ENCODE data around the gene CPLANE2.
"Not testable (repeated sequence)": the region's sequence is repeated elsewhere in the genome, so short reads cannot be mapped to it uniquely, and the experiment has no call there.

CPLANE2 gene

GRCh38 chr1:16231331-16232315, 5.4 kb downstream of the CPLANE2 start:
- in situ Hi-C loops (cut with MboI; ENCODE audit: low sequenced_read_pairs): no loop called here

- in situ Hi-C loops (cut with MboI; ENCODE audit: low sequenced_read_pairs): no loop called here
These were observed 6.2 kb downstream of the CPLANE2 start for GRCh38 chr1:16230744-16231143.

- in situ Hi-C loops (cut with MboI; ENCODE audit: low sequenced_read_pairs): no loop called here
These were observed 6.8 kb downstream of the CPLANE2 start for GRCh38 chr1:16229976-16230740.

DNA sequence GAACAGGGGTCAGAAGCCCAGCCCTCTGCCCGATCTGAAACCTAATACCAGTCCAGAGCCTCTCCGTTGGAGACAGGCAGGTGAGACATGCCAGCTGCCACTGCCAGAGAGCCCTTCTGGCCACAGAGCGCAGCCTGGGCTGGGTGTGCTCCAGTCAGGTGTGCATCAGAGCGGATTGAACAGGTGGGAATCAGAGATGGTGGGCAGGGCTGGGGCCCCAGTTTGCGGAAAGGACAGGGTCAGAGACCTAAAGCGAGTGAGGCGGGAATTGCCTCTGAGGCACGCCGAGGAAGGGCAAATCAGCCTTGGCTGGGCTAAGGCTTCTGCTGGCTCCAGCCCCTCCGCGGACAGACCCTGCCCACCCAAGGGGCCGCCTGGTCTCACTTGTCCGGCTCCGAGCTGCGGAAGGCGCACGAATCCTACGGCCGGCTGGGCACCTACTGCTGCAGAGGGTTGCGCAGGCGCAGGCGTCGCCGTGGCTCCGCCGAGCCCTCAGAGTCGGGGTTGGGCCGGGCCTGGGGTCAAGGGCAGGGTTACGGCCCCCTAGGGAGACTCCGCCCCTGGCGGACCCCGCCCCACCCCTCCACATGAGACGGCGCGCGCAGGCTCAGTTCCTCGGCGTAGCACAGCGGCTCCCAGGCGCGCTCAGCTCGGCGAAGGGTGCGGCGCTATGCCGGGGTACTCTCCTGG, 10.3 kb downstream of the CPLANE2 start:
- in situ Hi-C loops (cut with MboI; ENCODE audit: low sequenced_read_pairs): no loop called here

- in situ Hi-C loops (cut with MboI; ENCODE audit: low sequenced_read_pairs): no loop called here
These were observed 10.9 kb downstream of the CPLANE2 start for GRCh38 chr1:16226129-16226489.

- in situ Hi-C loops (cut with MboI; ENCODE audit: low sequenced_read_pairs): no loop called here
These were observed 12.5 kb downstream of the CPLANE2 start for GRCh38 chr1:16224472-16224871.

DNA sequence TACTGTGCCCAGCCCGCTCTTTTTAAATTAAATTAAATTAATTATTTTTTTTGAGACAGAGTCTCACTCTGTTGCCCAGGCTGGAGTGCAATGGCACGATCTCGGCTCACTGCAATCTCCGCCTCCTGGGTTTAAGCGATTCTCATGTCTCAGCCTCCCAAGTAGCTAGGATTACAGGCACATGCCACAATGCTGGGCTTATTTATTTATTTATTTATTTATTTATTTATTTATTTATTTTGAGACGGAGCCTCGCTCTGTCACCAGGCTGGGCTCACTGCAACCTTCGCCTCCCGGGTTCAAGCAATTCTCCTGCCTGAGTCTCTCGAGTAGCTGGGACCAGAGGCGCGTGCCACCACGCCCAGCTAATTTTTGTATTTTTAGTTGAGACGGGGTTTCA, 14.3 kb downstream of the CPLANE2 start:
- in situ Hi-C loops (cut with MboI; ENCODE audit: low sequenced_read_pairs): not testable (repeated sequence)

DNA sequence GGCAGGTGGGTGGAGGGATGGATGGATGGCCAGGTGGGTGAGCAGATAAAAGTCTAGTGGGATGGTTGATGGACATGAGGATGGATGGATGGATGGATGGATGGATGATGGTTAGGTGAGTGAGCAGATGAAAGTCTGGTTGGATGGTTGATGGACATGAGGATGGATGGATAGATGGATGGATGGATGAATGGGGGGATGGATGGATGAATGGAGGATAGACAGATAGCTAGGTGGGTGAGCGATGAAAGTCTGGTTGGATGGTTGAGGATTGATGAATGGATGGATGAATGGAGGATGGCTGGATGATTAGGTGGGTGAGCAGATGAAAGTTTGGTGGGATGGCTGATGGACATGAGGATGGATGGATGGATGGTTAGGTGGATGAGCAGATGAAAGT, 15.5 kb downstream of the CPLANE2 start:
- in situ Hi-C loops (cut with MboI; ENCODE audit: low sequenced_read_pairs): no loop called here

GRCh38 chr1:16219968-16220500, 16.9 kb downstream of the CPLANE2 start:
- in situ Hi-C loops (cut with MboI; ENCODE audit: low sequenced_read_pairs): no loop called here

DNA sequence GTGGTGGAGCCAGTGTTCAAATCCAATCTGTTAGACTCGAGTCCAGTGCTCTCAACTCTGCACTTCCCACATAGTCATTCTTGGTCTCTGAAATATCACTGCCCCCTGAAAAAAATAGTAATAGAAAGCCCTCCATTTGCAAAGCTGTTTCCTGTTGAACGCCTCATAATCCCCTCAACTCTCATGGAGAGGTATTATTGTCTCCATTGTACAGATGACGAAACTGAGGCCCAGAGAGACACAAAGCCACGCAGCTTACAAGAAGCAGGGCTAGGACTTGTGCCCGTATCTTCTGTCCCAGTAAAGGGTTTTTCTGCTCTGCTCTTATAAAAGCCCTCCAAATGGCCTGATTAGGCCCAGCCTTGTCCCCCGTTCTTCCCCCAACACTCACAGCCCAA, 18.3 kb downstream of the CPLANE2 start:
- in situ Hi-C loops (cut with MboI; ENCODE audit: low sequenced_read_pairs): no loop called here

DNA sequence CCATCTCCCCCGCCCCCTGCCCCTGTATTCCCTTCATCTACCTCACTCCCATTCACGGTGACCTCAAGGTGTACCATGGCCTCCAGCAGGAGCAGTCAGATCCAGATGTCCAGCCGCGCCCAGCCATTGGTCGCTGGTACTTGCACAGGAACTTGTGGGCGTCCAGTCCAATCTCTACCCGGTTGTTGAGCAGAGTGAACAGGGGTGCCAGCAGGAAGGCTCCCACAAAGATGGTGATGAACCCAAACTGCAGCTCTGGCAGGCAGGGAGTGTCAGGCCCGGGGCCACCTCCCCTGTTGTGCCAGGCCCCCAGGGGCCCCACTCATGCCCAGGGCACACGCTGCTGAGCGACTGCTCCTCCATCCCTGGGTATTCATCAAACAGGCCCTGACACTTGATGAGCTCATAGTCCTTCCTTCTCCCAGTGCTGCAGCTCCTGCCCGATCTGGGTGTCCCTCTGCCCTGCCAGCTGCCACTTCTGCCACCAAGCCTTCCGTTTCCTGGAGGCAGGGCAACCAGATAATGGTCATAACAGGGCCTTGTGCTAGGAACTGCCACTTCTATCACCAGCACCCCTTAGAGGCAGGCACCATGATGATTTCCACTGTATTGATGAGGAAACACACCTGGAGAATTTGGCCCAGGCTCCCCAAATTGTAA, 18.8 kb downstream of the CPLANE2 start:
- in situ Hi-C loops (cut with MboI; ENCODE audit: low sequenced_read_pairs): no loop called here

GRCh38 chr1:16217061-16217785, 19.8 kb downstream of the CPLANE2 start:
- in situ Hi-C loops (cut with MboI; ENCODE audit: low sequenced_read_pairs): no loop called here

GRCh38 chr1:16215882-16216753, 20.9 kb downstream of the CPLANE2 start:
- in situ Hi-C loops (cut with MboI; ENCODE audit: low sequenced_read_pairs): no loop called here

DNA sequence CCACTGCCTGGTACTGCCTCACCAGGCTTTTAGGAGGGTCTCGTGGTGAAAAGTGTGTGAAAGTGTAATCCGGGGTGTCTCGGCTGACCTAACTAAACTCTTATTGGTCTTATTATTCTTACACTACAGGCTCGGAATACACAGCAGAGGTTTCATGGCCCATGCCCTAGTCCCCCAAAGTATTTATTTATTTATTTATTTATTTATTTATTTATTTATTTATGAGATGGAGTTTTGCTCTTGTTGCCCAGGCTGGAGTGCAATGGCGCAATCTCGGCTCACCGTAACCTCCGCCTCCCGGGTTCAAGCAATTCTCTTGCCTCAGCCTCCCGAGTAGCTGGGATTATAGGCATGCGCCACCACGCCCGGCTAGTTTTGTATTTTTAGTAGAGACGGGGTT, 21.7 kb downstream of the CPLANE2 start:
- in situ Hi-C loops (cut with MboI; ENCODE audit: low sequenced_read_pairs): not testable (repeated sequence)

GRCh38 chr1:16213544-16213943, 23.4 kb downstream of the CPLANE2 start:
- in situ Hi-C loops (cut with MboI; ENCODE audit: low sequenced_read_pairs): not testable (repeated sequence)

DNA sequence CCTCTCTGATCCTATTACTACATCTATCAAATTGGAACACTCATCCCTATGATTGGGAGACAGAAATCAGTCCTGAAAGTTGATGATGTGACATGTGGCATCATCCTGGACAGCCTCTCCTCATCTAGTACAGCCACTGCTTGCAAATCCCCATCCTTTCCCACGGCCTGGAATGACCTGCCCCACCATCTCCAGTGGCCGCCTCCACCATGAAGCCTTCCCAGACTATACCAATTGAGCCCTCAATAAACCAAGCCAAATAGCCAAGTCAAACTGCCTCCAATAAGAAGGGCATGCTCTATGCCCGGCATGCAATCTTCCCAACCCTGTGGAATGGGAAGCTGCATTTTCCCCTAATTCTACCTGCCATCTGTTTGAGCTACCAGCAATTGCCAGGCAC, 24.0 kb downstream of the CPLANE2 start:
- in situ Hi-C loops (cut with MboI; ENCODE audit: low sequenced_read_pairs): no loop called here

- in situ Hi-C loops (cut with MboI; ENCODE audit: low sequenced_read_pairs): no loop called here
These were observed 24.6 kb downstream of the CPLANE2 start, which contains the start of gene ARHGEF19 for GRCh38 chr1:16212251-16212961. Gene ARHGEF19 (minus strand): TSS chr1:16212652. CDS start chr1:16209054, 3,598 bp downstream.

DNA sequence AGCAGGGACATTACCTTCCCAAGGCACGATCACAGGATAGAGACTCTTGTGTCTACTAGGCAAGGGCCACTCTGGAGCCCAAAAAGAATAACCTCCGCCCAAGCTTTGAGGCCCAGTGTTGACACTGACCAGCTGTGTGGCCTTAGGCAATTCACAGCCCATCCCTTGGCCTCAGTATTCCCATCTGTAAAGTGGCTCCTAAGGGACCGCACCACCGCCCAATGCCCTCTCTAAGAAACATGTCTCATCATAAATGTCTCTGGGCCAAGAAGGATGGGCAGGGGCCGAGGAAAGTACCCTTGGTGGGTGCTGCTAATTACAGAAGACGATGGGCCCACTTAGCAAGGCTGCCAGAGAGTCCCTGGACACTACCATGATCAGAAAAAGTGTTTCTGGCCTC, 25.2 kb downstream of the CPLANE2 start:
- in situ Hi-C loops (cut with MboI; ENCODE audit: low sequenced_read_pairs): no loop called here
